NCI-H2081 (cell line): ENCODE results near the gene S100A3.
"Not testable (repeated sequence)": the region's sequence is repeated elsewhere in the genome, so short reads cannot be mapped to it uniquely, and the experiment has no call there.

Source experiments
- DNase-seq, 2 experiments: peaks; one replicate each; lab custom pipeline; 2025; lab: John Stamatoyannopoulos, UW

S100A3 gene, protein sequence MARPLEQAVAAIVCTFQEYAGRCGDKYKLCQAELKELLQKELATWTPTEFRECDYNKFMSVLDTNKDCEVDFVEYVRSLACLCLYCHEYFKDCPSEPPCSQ

DNA sequence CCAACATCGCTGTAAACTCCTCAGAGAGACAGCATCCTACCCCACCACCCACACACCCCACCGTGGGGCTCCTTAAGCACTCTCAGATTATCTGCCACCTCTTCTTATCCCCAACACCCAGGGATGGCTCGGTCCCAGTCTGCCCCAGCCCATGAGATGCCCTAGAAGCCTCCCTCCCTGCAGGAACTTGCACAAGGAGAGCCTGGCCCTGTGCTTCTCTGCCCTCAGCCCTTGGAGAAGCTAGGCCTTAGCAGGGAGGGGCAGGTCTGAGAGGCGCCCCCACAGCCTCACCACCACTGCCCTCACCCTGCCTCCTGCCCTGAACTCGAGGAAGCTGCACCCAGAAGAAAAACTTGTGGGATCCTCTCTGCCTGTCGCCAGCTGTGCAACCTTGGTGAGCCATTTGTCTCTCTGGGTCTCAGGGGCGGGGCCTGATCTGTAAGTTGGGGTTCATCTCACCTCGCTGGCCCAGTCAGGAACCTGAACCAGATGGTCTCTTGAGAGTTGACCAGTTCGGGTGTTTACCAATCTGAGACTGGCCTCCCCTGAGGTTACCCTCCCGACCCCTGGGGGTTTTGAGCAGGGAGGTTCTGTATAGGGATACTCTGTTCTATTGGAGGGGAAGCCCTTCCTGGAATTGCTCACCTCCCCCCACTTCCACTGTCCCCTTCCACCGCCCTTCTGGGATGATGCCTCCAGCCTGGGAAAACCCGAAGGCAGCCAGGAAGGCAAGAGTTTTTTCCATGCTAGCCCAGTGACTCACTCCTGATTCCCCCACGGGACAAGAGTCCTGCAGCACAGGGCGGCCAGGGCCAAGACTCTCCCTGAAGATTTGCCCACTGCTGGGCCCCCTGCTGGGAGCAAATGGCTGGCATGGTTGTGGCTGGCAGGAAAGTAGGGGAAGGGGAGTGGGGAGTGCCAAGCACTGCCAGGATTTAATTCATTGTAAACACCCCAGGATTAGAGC is at the start of gene S100A3:
Gene S100A3 (minus strand): TSS at position 537 of the 967 bp plus-strand sequence. CDS start 773 bp downstream, outside the sequence.
- no peak for DNase-seq

GRCh38 chr1:153598309-153599172 is 49.5 kb upstream of the S100A3 start:
- DNase-seq: peak; percentile 53 to 75

GRCh38 chr1:153597206-153597605 is 48.1 kb upstream of the S100A3 start:
- no peak for DNase-seq

GRCh38 chr1:153592748-153593147 is 43.7 kb upstream of the S100A3 start:
- no peak for DNase-seq

- DNase-seq: no peak
These were observed 39.4 kb upstream of the S100A3 start for GRCh38 chr1:153588482-153588881.

GRCh38 chr1:153588033-153588432 is 39.0 kb upstream of the S100A3 start:
- not testable (repeated sequence) for DNase-seq

- no peak for DNase-seq
These were observed 38.3 kb upstream of the S100A3 start for GRCh38 chr1:153587314-153587713.

- no peak for DNase-seq
These were observed 37.3 kb upstream of the S100A3 start for GRCh38 chr1:153586347-153586746.

GRCh38 chr1:153585006-153585405 is 35.9 kb upstream of the S100A3 start:
- DNase-seq: no peak

- no peak for DNase-seq
These were observed 34.9 kb upstream of the S100A3 start for GRCh38 chr1:153583976-153584375.

GRCh38 chr1:153583514-153583913 is 34.5 kb upstream of the S100A3 start:
- DNase-seq: not testable (repeated sequence)

GRCh38 chr1:153582836-153583235 is 33.8 kb upstream of the S100A3 start:
- not testable (repeated sequence) for DNase-seq

DNA sequence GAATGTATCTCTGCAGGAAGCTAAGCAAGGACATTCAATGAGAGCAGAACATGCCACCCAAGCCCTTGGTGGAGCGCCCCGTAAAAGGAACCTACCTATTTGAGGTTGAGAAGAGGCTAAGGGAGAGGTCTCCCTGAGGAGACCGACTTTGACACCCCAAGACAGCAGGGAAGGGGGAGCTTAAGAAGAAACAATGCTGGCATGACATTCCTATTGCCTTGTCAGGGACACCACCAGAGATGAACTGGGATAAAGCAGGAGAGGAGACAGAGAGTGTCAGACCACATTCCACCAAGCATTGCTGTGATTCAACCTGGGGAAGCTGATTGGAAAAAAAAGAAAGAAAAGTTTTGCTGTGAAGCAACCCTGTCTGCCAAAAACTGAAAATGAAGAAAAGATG is 29.9 kb upstream of the S100A3 start:
- no peak for DNase-seq

DNA sequence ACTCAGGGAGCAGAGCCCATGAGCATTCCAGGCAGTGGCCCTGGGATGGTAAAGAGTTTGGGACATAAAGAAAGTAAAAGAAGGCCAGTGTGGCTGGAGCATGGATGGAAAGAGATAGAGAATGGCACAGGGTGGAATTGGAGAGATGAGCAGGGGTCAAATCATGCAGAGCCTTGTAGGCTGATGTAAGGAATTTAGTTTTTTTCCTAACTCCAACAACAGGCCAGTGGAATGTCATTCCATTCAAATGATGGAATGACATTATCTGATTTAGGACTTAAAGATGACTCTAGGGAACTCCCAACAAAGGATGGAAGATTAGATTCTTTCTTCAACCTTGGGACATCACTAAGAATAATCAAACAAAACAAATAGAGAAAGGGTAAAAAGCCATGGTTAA is 29.4 kb upstream of the S100A3 start:
- no peak for DNase-seq

- no peak for DNase-seq
These were observed 28.6 kb upstream of the S100A3 start for GRCh38 chr1:153577624-153578051.

DNA sequence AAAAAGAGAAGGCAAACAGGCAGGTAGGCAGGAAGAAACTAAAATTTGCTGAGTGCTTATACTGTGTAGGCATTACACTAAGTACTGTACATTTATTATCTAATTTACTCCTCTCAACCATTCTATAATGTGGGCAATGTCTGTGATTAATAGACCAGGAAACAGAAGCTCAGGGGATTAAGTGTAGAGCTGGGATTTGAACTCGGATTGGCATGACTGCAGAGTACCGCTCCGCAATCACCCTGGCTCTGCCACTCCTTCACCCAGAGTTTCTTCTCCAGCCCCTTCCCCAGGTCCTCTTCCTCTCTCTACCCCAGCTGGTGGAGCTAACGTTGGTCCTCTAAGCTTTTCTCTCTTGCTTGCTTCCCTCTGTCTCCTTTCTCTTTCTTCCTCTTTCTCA is 28.1 kb upstream of the S100A3 start:
- no peak for DNase-seq

DNA sequence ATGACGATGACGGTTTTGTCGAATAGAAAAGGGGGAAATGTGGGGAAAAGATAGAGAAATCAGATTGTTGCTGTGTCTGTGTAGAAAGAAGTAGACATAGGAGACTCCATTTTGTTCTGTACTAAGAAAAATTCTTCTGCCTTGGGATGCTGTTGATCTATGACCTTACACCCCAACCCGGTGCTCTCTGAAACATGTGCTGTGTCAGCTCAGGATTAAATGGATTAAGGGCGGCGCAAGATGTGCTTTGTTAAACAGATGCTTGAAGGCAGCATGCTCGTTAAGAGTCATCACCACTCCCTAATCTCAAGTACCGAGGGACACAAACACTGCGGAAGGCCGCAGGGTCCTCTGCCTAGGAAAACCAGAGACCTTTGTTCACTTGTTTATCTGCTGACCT is 26.4 kb upstream of the S100A3 start:
- DNase-seq: not testable (repeated sequence)

DNA sequence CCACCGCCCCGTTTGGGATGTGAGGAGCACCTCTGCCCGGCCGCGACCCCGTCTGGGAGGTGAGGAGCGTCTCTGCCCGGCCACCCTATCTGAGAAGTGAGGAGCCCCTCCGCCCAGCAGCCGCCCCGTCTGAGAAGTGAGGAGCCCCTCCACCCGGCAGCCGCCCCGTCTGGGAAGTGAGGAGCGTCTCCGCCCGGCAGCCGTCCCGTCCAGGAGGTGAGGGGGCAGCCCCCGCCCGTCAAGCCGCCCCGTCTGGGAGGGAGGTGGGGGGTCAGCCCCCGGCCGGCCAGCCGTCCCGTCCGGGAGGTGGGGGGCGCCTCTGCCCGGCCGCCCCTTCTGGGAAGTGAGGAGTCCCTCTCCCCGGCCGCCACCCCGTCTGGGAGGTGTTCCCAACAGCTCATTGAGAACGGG is 26.0 kb upstream of the S100A3 start:
- DNase-seq: not testable (repeated sequence)

DNA sequence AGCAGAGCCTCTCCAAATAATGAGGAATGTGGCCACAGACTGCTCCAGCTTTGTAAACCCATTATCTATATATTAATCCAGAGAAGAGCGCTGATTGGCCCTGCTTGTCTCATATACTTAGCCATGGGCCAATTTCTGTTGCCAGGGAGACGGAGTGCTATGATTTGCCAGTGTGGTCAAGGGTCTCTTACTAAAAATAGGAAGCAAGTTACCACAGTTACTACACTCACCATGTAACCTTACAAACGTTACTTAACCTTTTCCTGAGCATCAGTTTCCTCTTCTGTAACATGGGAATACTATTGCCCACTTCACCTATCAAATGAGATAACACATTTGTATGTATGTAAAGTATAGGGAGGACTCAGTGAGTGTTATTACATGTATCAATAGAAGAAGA is 24.3 kb upstream of the S100A3 start:
- no peak for DNase-seq

- DNase-seq: peak; percentile 61 to 74
These were observed 23.5 kb upstream of the S100A3 start for GRCh38 chr1:153572569-153573015.

DNA sequence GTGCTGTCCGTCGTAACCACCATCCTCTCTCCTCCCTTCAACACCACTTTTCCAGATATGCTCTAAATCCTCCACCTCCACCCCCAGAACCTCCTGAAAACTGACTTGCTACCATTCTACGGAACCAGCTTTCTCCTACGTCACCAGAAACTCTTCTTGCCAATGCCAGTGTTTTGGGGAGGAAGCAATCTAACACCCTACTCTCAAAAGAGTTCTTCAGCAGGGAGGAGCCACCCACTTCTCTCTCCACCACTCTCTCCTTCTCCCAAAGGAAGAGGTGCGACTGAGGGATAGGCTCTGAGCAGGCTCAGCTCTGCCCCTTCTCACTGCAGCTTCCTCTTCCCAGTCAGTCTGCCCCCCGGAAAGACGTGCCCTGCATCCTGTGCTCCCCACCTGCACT is 22.6 kb upstream of the S100A3 start:
- no peak for DNase-seq

GRCh38 chr1:153570874-153571273 is 21.8 kb upstream of the S100A3 start:
- DNase-seq: no peak
